Neural progenitor cell (in vitro differentiated cells): ENCODE data around the gene SLC9A3.

Source experiments
- EZH2phosphoT487 ChIP-seq: fragments of 200-600 bp; sonication (generic); IDR thresholded peaks from 2 replicates; pipeline ENCODE4 v1.6.1; 2017; ENCODE audit warnings: antibody characterized with exemption
- TF ChIP-seq, protein P1 (sequence below): fragments of 200-600 bp; sonication (generic); IDR thresholded peaks from 2 replicates; pipeline ENCODE4 v1.5.1; 2017; ENCODE audit warnings: antibody characterized with exemption, mild to moderate bottlenecking

DNA sequence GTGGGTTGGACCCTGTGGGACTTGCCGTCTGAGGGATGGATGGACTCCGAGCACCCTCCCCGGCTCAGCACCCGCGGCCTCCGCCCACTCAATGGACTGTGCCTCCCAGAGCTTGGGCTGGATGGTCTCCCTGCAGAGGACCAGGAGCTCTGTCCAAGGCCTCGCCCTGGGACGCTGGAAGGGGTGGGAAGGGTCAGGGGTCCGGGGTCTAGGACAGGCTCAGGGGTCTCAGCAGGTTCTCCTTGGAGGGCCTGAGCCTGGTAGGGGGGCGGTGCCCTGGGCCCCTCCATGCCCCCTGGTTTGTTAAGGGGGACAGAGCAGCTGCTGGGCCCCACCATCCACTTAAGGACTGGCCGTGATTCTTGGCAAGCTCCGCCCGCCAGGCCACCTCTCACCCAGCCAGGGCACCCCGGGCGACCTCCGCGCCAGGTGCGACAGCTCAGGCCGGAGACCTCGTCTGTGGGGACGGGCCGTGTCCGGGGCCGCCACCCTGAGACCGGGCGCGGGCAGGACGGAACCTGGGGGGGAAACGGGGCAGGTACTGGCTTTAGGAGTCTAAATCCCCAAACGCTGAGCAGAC, 52.1 kb downstream of the SLC9A3 start:
- TF ChIP-seq, protein P1, sequence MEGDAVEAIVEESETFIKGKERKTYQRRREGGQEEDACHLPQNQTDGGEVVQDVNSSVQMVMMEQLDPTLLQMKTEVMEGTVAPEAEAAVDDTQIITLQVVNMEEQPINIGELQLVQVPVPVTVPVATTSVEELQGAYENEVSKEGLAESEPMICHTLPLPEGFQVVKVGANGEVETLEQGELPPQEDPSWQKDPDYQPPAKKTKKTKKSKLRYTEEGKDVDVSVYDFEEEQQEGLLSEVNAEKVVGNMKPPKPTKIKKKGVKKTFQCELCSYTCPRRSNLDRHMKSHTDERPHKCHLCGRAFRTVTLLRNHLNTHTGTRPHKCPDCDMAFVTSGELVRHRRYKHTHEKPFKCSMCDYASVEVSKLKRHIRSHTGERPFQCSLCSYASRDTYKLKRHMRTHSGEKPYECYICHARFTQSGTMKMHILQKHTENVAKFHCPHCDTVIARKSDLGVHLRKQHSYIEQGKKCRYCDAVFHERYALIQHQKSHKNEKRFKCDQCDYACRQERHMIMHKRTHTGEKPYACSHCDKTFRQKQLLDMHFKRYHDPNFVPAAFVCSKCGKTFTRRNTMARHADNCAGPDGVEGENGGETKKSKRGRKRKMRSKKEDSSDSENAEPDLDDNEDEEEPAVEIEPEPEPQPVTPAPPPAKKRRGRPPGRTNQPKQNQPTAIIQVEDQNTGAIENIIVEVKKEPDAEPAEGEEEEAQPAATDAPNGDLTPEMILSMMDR, result no peak
- TF ChIP-seq EZH2phosphoT487, result no peak
